ENCODE results near the gene IL4. TPM values are rescaled to one million over a fixed set of nuclear protein-coding genes. Genes with fewer than 3 reads are reported as not detected.

Gene IL4
- total and polyA plus RNA-seq, 5 experiments from 2014 or later: not detected

DNA sequence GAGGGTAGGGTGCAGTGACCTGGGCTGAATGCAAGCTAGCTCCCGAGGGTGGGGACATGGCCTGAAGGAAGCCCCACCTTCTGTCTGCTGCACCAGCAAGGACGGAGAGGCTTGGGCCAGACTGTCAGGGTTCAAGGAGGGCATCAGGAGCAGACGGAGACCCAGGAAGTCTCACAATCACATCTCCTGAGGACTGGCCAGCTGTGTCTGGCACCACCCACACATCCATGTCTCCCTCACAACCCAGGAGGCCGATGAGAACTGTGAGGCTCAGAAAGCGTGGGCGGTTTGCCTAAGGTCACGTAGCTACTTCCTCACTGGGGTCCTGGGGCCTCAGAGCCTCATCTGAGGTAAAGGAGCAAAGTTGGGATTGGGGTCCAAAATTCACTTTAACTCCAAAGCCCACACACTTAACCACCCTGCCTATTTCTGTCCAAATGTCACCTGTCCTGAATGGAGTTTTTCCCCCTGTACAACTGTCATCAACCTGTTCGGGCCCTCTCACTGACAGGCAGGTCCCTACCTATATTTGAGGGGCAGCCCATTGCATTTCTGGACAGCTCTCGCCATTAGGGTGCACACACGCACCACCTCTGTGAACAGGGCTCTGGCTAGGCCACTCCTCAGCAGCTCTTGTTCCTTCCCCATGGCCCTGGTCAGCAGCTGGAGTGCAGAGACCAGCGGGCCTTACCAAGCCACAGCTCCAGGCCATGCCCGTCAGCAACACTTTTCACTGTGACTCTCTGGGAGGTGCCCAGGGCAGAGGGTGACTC, 12.4 kb upstream of the IL4 start:
- POLR2A ChIA-PET: no interaction called here
- Mint-ChIP-seq H3K9me3 (no peaks in the 10 kb centered on the region), H3K4me1 (peaks cover 7 to 21% (median 10%) of the 10 kb centered on the region in 4 donors), H3K36me3 (no peaks in the 10 kb centered on the region), H3K4me3 (no peak overlapping the region), H3K27ac (peak overlapping the region in 1 of 10 donors; percentile 78), H3K27me3 (peaks cover 5 to 45% (median 20%) of the 10 kb centered on the region in 5 donors)
- no peak for ATAC-seq
- no peak for DNase-seq

DNA sequence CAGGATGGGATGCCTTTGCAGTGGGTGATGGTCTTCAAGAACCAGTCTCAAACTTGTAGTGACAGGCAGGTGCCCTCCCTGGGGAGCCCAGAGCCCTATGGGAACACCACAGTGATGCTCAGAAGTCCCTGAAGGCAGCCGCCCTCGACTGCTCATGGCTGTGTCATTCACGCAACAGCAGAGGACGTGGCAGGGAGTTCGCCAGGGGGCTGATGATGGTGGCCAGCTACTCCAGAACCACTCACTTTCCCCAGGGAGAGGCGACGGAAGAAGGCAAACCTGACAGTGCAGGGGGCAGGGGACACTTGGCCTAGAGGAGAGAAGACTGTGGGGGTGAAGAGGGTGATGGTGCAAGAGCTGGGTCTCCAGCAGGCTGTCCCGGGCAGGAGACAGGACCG, 11.8 kb upstream of the IL4 start:
- POLR2A ChIA-PET: no interaction called here
- H3K36me3 Mint-ChIP-seq: no peaks in the 10 kb centered on the region
- no peak overlapping the region for H3K4me3 Mint-ChIP-seq
- peak overlapping the region in 2 of 10 donors; percentile 12 to 29 for H3K27ac Mint-ChIP-seq
- no peaks in the 10 kb centered on the region for H3K9me3 Mint-ChIP-seq
- H3K4me1 Mint-ChIP-seq: peaks cover 2 to 15% (median 5%) of the 10 kb centered on the region in 4 donors
- H3K27me3 Mint-ChIP-seq: peaks cover 0 to 39% (median 18%) of the 10 kb centered on the region in 5 donors
- ATAC-seq (no peak), DNase-seq (no peak)

DNA sequence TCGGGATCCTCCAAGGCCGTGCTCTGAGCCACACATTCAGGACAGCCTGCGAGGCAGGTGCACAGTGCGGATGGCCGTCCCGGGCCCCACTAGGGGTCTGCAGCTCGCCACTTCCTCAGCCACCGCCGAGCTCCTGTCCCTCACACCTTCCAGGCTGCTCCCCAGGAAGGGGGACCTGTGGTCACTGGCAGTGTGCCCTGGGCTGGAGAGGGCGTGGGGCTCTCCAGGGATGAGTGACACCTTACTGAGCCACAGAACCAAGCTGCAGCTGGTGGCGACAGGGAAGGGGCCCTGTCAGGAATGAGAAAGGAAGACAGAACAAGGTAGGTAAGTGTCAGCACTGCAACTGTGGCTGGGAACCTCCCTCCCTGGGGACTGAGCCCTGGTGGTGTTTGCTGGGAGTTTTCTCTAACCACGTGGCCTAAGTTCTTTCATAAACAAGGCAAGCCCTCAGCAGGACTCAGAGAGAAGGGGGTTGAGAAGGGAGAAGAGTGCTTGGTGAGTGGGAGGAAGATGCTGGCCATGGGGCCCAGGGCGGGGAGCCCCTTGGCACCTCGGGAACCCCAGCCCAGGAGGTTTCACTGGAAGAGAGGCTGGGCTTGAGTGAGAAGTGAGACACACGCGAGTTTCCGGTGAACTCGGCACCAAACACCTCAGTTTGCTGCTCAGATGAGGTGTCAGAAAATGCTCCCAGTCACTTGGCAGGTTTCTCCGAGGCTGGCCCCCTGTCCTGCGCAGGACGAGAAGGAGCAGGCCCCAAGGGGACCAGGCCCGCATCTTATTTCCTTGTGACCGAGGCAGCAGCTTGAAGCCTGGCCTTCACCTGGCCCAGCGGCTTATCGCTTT, 10.6 kb upstream of the IL4 start:
- ATAC-seq (no peak), DNase-seq (peak in 1 of 10 donors; percentile 37)
- Mint-ChIP-seq H3K9me3 (no peaks in the 10 kb centered on the region), H3K27me3 (peaks cover 0 to 28% (median 15%) of the 10 kb centered on the region in 5 donors), H3K27ac (peak overlapping the region in 3 of 10 donors; percentile 27 to 95 (median 72)), H3K4me3 (peak overlapping the region in 1 of 10 donors; percentile 55), H3K36me3 (no peaks in the 10 kb centered on the region), H3K4me1 (peaks cover 0 to 10% (median 1%) of the 10 kb centered on the region in 4 donors)
- POLR2A ChIA-PET: no interaction called here

DNA sequence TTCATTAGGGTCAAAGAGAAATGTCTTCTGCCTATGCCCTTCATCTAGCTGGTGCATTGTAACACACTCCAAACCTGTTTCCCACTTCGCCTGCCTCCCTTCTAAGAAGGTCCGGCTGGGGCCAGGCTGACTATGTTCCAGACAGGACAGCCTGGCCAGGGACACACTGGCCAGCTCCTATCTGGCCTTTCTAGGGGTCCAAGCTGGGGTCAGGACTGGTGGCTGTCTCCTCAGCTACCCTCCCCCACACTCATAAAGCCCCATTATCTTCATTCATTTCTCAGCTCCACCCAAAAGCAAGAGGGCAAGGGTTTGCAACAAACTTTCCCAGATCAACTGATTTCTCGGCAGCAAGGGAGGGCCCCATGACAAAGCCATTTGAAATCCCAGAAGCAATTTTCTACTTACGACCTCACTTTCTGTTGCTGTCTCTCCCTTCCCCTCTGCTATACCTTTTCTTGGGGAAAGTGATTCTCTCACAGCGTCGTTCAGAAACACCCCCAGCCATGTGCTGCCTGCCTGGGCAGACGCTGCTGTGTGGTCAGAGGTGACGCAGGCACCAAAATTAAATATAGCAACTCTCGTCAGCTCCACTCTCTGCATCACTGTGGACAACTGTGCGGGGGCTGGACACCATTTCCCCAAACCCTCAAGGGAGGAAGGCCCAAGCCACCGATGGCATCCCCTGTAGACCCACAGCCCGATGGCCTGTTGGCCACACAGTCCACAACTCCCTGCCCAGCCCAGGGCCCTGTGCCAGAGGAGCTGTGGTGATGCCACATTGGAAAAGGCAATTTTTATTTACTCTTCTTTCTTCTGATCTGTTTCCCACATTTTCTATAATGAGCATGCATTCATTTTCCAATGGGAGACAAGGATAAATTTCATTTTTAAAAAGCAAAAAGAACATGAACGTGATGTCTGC, 9.8 kb upstream of the IL4 start:
- POLR2A ChIA-PET: no interaction called here

DNA sequence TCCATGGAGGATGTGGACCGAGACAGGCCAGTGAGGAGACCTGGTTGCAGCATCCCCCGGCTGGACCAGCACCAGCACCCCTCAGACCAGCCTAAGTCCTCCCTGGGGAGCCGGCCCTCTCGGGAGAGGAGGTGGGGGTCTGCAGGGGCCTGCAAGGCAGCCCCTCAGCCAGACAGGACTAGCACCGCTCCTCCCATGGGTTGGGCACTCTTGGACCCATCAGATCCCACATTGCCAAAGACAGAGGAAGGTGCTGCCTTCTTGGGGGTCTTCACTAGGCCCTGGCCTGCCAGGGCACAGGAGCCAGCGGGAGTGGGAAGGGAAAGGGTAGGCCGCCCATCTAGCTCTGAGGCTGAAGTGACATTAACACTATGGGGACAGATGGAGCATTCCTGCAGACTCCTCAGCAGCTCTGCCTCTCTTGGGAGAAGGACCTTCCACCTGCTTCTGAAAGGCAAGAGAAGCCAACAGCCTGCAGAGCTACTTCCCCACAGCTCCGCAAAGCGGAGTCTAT, 9.0 kb upstream of the IL4 start:
- no peak for ATAC-seq
- POLR2A ChIA-PET: no interaction called here
- H3K4me3 Mint-ChIP-seq: no peak overlapping the region
- DNase-seq: no peak
- peak overlapping the region in 2 of 10 donors; percentile 32 to 95 for H3K27ac Mint-ChIP-seq
- peaks cover 0 to 10% (median under 1%) of the 10 kb centered on the region in 4 donors for H3K4me1 Mint-ChIP-seq
- H3K9me3 Mint-ChIP-seq: no peaks in the 10 kb centered on the region
- peaks cover 0 to 12% (median 4%) of the 10 kb centered on the region in 5 donors for H3K27me3 Mint-ChIP-seq
- no peaks in the 10 kb centered on the region for H3K36me3 Mint-ChIP-seq

More for the DNA sequence above, 9.8 kb upstream of the IL4 start:
- ATAC-seq (no peak), DNase-seq (peak in 1 of 10 donors; percentile 27)
- peaks cover 0 to 19% (median 6%) of the 10 kb centered on the region in 5 donors for H3K27me3 Mint-ChIP-seq
- peak overlapping the region in 1 of 10 donors; percentile 67 for H3K4me3 Mint-ChIP-seq
- no peaks in the 10 kb centered on the region for H3K9me3 Mint-ChIP-seq
- H3K4me1 Mint-ChIP-seq: peaks cover 0 to 10% (median under 1%) of the 10 kb centered on the region in 4 donors
- peak overlapping the region in 3 of 10 donors; percentile 33 to 95 (median 82) for H3K27ac Mint-ChIP-seq
- H3K36me3 Mint-ChIP-seq: no peaks in the 10 kb centered on the region

DNA sequence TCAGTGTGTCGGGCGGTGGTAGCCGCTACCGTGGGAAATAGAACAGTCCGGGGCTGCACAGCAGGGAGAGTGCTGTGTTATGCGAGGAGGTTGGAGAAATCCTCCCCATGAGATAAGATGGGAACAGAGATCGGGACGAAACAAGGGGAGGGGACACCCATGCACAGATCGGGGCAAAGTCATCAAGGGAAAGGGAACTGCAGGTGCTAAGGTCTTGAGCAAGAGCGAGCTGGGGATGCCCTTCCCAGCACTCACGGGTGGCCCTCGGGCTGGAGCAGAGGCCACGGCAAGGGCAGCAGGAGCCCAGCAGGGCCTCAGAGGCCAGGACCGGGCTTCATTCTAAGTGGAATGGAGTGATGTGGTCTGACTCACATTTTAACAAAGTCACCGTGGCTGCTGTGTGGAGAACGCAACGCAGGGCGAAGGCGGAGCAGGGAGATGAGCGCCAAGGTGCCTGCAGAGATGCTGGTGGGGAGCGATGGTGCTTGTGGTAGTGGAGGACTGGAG, 8.2 kb upstream of the IL4 start:
- H3K27me3 Mint-ChIP-seq: peaks cover 0 to 9% (median 3%) of the 10 kb centered on the region in 5 donors
- DNase-seq (no peak), ATAC-seq (no peak)
- no peaks in the 10 kb centered on the region for H3K9me3 Mint-ChIP-seq
- H3K4me1 Mint-ChIP-seq: peaks cover 0 to 10% (median under 1%) of the 10 kb centered on the region in 4 donors
- no peak overlapping the region for H3K27ac Mint-ChIP-seq
- H3K4me3 Mint-ChIP-seq: no peak overlapping the region
- H3K36me3 Mint-ChIP-seq: no peaks in the 10 kb centered on the region
- POLR2A ChIA-PET: no interaction called here

DNA sequence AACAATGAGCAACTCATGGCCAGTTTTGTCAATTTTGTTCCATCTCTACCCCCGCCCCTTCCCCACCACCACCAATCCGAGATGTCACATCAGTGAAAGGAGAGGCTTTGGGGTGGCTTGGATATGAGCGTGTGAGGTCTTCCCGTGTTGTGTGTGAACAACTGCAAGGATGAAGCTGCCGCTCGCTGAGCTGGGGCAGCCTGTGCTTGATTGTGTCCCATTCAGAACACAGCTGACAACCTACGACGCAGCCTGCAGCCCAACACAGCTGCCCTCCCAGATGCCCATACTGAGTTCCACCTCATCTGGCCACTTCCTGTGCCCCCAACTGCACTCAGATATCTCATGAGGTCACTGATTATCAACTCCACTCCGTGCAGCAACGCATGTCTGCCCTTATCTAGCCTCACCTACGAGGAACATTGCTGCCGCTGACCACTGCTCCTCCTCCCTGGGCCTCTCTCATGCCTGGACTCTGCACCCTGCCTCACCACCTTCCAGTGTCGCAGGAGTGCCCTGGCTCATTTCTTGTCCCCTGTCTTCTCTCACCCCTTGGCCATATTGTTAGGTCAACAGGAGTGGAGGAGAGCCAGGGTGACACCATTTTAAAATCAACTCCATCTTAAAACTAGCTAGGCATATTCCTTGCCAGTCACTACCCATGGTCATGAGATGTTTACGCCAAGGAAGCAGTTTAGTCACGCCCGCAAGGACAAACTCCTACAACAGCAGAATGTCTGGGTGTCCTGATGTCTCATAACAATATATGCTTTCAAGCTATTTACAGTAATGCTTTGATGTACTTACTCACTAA, 7.3 kb upstream of the IL4 start:
- POLR2A ChIA-PET: no interaction called here

DNA sequence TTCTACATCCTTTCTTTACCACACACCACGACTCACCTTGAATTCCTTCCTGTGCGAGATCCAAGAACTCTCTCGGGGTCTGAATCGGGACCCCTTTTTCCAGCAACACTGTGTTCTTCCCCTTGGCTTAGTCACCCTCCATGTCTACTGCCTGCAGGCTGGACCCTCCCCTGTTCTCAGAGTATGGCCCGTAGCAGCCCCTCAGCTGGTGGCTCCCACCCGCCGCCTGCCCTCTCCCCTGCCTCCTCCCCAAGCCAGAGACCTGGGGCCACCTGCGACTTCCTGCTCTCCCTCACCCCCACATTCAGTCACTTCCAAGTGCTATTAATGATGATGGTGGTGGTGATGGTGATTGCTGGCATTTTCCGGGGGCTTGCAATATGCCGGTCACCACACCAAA, 6.5 kb upstream of the IL4 start:
- H3K27me3 Mint-ChIP-seq: peaks cover 0 to 9% (median 0%) of the 10 kb centered on the region in 5 donors
- no peak for ATAC-seq
- POLR2A ChIA-PET: no interaction called here
- H3K36me3 Mint-ChIP-seq: no peaks in the 10 kb centered on the region
- no peaks in the 10 kb centered on the region for H3K9me3 Mint-ChIP-seq
- H3K4me1 Mint-ChIP-seq: peaks cover 0 to 10% (median under 1%) of the 10 kb centered on the region in 4 donors
- DNase-seq: no peak
- no peak overlapping the region for H3K27ac Mint-ChIP-seq
- no peak overlapping the region for H3K4me3 Mint-ChIP-seq

More for the DNA sequence above, 7.3 kb upstream of the IL4 start:
- Mint-ChIP-seq H3K4me3 (no peak overlapping the region), H3K27ac (peak overlapping the region in 1 of 10 donors; percentile 31), H3K36me3 (no peaks in the 10 kb centered on the region), H3K27me3 (peaks cover 0 to 9% (median 0%) of the 10 kb centered on the region in 5 donors), H3K9me3 (no peaks in the 10 kb centered on the region), H3K4me1 (peaks cover 0 to 10% (median under 1%) of the 10 kb centered on the region in 4 donors)
- DNase-seq (no peak), ATAC-seq (no peak)

DNA sequence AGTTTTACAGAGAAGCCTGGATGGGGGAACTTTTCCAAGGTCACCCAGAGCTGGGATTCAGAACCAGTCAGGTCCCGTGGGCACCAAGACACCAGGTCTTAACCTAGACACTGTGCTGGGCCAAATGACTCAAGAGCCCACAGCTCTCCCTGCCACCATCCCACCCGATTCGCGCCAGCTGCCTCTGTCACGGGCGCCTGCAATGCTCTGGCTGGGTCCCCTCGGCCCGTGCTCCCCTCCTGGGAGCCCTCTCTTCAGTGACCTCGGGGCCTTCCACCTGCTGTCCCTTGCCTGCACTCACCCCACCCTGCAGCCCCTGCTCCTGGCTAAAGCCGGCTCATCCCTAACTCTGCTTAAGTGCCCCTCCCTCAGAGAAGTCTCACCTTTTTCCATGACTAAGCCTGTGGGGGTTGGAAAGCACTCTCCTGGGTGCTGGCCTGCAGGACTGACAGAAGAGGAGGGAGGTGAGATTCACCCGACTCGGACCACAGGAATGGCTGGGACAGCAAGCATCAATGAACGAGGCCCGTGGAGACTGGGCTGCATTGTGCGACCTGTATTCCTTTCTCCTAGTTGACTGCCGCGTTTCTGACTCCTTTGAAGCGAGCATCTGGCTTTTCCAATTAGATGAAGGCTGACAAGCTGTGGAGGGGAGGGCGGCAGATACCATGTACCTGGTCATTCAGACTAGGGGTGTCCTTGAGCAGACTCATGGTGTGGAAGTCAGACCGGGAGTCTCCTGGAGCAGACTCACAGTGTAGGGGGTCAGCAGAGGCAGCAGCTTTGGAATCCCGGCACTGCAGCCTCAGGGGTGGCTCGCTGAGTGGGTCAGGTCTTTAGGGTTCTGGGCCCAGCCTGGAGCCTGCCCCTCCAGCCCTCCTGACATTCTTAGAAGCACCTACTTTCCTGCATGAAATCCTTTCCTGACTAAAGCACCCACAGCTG, 5.8 kb upstream of the IL4 start:
- Mint-ChIP-seq H3K4me1 (peaks cover 0 to 10% (median under 1%) of the 10 kb centered on the region in 4 donors), H3K4me3 (no peak overlapping the region), H3K27ac (no peak overlapping the region), H3K36me3 (no peaks in the 10 kb centered on the region), H3K9me3 (no peaks in the 10 kb centered on the region), H3K27me3 (peaks cover 0 to 9% (median 0%) of the 10 kb centered on the region in 5 donors)
- no peak for ATAC-seq
- no peak for DNase-seq
- POLR2A ChIA-PET: no interaction called here

DNA sequence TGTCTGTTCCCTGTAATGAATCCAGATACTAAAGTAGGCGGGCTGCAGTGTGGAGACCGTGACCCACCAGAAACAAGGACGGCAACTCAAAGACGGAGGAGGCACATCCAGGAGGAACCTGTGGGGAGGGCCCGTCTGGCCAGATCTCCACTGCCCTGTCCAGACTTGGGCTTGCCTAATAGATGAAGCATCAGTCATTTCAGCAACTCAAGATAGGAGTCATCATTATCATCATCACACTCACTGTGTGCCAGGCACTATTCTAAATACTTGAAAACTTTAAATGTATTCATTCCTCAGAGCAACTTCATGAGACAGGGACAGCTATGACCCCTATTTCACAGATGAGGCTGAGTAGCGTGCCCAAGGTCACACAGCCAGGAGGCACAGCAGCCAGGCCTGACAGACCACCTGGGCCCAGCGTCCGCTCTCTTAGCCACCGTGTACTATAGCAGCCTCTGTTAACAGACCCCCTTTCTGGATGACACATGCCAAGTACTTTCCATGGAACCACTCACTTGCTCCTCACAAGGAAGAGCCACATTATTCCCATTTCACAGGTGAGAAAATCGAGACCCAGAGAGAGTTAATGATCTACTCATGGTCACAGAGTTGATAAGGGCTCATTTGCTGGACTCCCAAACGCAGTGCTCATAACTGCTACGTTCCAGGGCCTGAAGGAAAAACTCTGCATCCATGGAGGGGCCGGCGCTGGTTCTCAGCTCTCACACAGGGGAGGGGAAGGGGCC, 4.9 kb upstream of the IL4 start:
- no peaks in the 10 kb centered on the region for H3K9me3 Mint-ChIP-seq
- DNase-seq (no peak), ATAC-seq (no peak)
- no peaks in the 10 kb centered on the region for H3K36me3 Mint-ChIP-seq
- H3K4me1 Mint-ChIP-seq: peaks cover 0 to 4% (median under 1%) of the 10 kb centered on the region in 4 donors
- POLR2A ChIA-PET: no interaction called here
- H3K27me3 Mint-ChIP-seq: peaks cover 0 to 9% (median 0%) of the 10 kb centered on the region in 5 donors
- no peak overlapping the region for H3K27ac Mint-ChIP-seq
- H3K4me3 Mint-ChIP-seq: no peak overlapping the region

All from naive thymus-derived CD8-positive, alpha-beta T cell (primary cell).